ENCODE results near the gene CEBPE. TPM values are rescaled to one million over a fixed set of nuclear protein-coding genes. Genes with fewer than 3 reads are reported as not detected.

CEBPE gene
- total and polyA plus RNA-seq, 2 experiments from 2014 or later: not detected

DNA sequence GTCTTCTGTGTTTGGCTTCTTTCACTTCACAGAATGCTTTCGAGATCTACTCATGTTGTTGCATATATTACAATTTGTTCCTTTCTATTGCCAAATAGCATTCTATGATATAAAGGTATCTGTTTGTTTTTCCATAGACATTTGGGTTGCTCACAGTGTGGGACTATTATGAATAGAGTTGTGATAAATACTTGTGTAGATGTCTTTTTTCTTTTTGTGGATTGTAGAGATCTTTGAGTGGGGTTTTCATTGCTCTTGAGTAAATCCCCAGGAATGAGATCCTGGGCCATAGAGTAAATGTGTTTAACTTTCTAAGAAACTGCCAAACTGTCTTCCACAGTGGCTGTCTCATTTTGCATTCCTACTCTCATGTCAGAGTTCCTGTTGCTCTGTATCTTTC lies 24.9 kb upstream of the CEBPE start:
- no peaks in the 10 kb centered on the region for H3K79me2 ChIP-seq (ENCODE audit: insufficient read depth)
- no peaks in the 10 kb centered on the region for H3K36me3 ChIP-seq (ENCODE audit: low read depth)
- no peak overlapping the region for H3K27ac ChIP-seq
- no peak overlapping the region for H3K4me2 ChIP-seq (ENCODE audit: unreplicated experiment)
- peaks cover 16% of the 10 kb centered on the region for H3F3A ChIP-seq (ENCODE audit: insufficient read depth)
- no peak overlapping the region for H3K9ac ChIP-seq
- H3K4me3 ChIP-seq: no peak overlapping the region
- H3K9me2 ChIP-seq (ENCODE audit: insufficient read depth): no peaks in the 10 kb centered on the region
- 73 to 98% methylated on average over 1 of the region's 1 CpG for WGBS, 2 experiments (ENCODE audit: low coverage in 1 of 2, low lambda C conversion rate in 2 of 2, missing lambda C conversion rate in 2 of 2)
- H3K4me1 ChIP-seq (ENCODE audit: insufficient read depth): peaks cover 16% of the 10 kb centered on the region
- H2AFZ ChIP-seq: no peak overlapping the region
- no peaks in the 10 kb centered on the region for H3K9me3 ChIP-seq (ENCODE audit: low read depth)
- DNase-seq: peak; percentile 17
- H3K27me3 ChIP-seq (replicated peaks; ENCODE audit: insufficient read depth): no peaks in the 10 kb centered on the region
- in situ Hi-C loops (cut with MboI): no loop called here
- TF ChIP-seq EZH2 (IDR thresholded peaks at IDR 0.05; ENCODE audit: insufficient read depth, poor library complexity, severe bottlenecking): no peak
- H4K20me1 ChIP-seq (ENCODE audit: insufficient read depth): no peaks in the 10 kb centered on the region

DNA sequence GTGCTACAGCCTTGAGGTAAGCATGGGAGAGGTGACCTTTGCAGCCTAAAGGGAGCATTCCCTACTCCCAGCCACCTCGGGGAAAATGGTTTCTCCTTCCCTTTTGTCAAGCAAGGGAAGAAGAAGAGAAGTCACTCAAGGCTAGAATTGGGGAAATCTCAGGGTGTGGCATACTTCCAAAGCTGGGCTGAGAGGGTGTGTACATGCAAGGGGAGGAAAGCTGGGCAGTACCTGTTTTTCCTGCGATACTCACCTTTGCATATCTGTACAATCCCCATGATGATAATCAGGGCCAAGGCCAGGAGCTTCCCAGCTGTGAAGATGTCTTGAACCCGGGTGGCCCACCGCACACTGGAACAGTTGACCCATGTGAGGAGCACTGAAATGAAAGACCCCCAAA lies 23.8 kb upstream of the CEBPE start:
- in situ Hi-C loops (cut with MboI): no loop called here
- H3K27me3 ChIP-seq (replicated peaks; ENCODE audit: insufficient read depth): no peaks in the 10 kb centered on the region
- no peaks in the 10 kb centered on the region for H3K79me2 ChIP-seq (ENCODE audit: insufficient read depth)
- H4K20me1 ChIP-seq (ENCODE audit: insufficient read depth): no peaks in the 10 kb centered on the region
- no peak for DNase-seq
- H3K9me2 ChIP-seq (ENCODE audit: insufficient read depth): no peaks in the 10 kb centered on the region
- no peak overlapping the region for H3K4me2 ChIP-seq (ENCODE audit: unreplicated experiment)
- no peak overlapping the region for H2AFZ ChIP-seq
- TF ChIP-seq EZH2 (IDR thresholded peaks at IDR 0.05; ENCODE audit: insufficient read depth, poor library complexity, severe bottlenecking) (no peak), EZH2phosphoT487 (IDR thresholded peaks at IDR 0.05; ENCODE audit: insufficient read depth, low read depth) (no peak)
- H3F3A ChIP-seq (ENCODE audit: insufficient read depth): peaks cover 7% of the 10 kb centered on the region
- WGBS, 2 experiments (ENCODE audit: low coverage in 1 of 2, low lambda C conversion rate in 2 of 2, missing lambda C conversion rate in 2 of 2): 81 to 85% methylated on average over 4 of the region's 4 CpGs
- H3K9me3 ChIP-seq (ENCODE audit: low read depth): no peaks in the 10 kb centered on the region
- no peaks in the 10 kb centered on the region for H3K36me3 ChIP-seq (ENCODE audit: low read depth)
- H3K4me1 ChIP-seq (ENCODE audit: insufficient read depth): peaks cover 23% of the 10 kb centered on the region
- H3K27ac ChIP-seq: no peak overlapping the region
- H3K4me3 ChIP-seq: no peak overlapping the region
- no peak overlapping the region for H3K9ac ChIP-seq

DNA sequence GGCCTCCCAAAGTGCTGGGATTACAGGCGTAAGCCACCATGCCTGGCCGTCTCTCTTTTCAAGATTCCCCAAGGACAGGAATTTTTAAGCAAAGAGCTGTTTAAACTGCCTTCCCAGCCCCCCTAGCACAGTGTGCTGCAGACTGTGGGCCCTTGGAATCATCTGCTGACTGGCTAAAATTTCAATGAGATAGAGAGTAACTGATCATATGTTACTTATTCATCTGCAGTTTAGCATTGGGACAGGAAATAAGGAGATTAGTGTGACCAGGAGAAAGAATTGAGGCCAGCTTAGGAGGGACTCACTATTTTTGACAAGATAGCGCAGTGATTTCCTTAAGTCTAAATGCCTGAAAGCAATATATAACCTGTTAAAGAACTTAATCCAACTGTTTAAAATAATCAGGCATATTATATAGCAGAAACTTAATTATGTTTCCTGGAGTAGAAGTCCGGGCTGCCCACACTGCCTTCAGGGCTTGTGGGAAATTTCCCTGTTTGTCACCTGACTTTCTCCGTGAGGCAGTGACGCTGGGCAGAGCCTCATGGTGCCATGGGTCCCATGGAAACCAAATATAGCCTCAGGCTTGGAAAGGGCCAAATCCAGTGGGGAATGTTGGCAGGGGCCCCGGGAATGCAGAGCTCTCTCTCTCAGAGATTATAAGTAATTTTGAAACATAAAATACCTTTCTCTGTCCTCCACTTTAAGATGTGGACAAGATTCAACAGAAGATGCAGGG lies 22.8 kb upstream of the CEBPE start:
- peaks cover 7% of the 10 kb centered on the region; the same call in 1 of the 2 replicates for H3F3A ChIP-seq (ENCODE audit: insufficient read depth)
- H3K27me3 ChIP-seq (replicated peaks; ENCODE audit: insufficient read depth): no peaks in the 10 kb centered on the region
- no peaks in the 10 kb centered on the region for H3K36me3 ChIP-seq (ENCODE audit: low read depth)
- 54 to 55% methylated on average over 7 of the region's 7 CpGs for WGBS, 2 experiments (ENCODE audit: low coverage in 1 of 2, low lambda C conversion rate in 2 of 2, missing lambda C conversion rate in 2 of 2)
- DNase-seq: peak; percentile 90
- 0 out of 2 replicates have a peak overlapping the region, but pooled peaks have one; percentile 13 for H2AFZ ChIP-seq
- H3K4me3 ChIP-seq: no peak overlapping the region
- H3K4me1 ChIP-seq (ENCODE audit: insufficient read depth): peaks cover 26% of the 10 kb centered on the region
- H3K9me2 ChIP-seq (ENCODE audit: insufficient read depth): no peaks in the 10 kb centered on the region
- no peaks in the 10 kb centered on the region for H4K20me1 ChIP-seq (ENCODE audit: insufficient read depth)
- no peaks in the 10 kb centered on the region for H3K9me3 ChIP-seq (ENCODE audit: low read depth)
- TF ChIP-seq EZH2 (IDR thresholded peaks at IDR 0.05; ENCODE audit: insufficient read depth, poor library complexity, severe bottlenecking) (no peak), EZH2phosphoT487 (IDR thresholded peaks at IDR 0.05; ENCODE audit: insufficient read depth, low read depth) (no peak)
- no peaks in the 10 kb centered on the region for H3K79me2 ChIP-seq (ENCODE audit: insufficient read depth)
- in situ Hi-C loops (cut with MboI): no loop called here
- no peak overlapping the region for H3K27ac ChIP-seq
- no peak overlapping the region for H3K4me2 ChIP-seq (ENCODE audit: unreplicated experiment)
- peak overlapping the region; percentile 42 for H3K9ac ChIP-seq

DNA sequence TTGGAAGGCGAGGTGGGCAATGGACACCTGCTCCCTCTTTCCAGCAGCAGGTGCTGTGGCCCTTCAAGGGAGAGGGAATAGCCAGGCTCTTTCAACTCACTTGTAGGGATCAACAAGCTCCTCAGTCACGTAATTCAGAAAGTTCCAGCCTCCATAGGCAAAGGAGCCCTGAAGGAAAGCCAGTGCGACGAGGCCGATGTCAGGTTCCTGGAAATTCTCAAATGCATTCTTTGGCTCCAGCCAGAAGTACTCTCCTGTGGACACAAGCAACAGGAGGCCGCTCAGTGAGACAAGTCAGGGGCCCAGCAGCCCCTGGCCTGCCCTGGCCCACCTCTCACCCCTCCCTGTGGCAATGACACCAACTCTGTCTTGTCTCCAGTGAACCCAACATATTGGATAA lies 21.3 kb upstream of the CEBPE start:
- WGBS, 2 experiments (ENCODE audit: low coverage in 1 of 2, low lambda C conversion rate in 2 of 2, missing lambda C conversion rate in 2 of 2): 94 to 97% methylated on average over 6 of the region's 6 CpGs
- Histone ChIP-seq H3K4me3 (no peak overlapping the region), H3K79me2 (ENCODE audit: insufficient read depth) (no peaks in the 10 kb centered on the region), H3K9me2 (ENCODE audit: insufficient read depth) (no peaks in the 10 kb centered on the region), H3K9me3 (ENCODE audit: low read depth) (no peaks in the 10 kb centered on the region), H3K36me3 (ENCODE audit: low read depth) (no peaks in the 10 kb centered on the region), H3K27me3 (replicated peaks; ENCODE audit: insufficient read depth) (no peaks in the 10 kb centered on the region), H3K4me1 (ENCODE audit: insufficient read depth) (peaks cover 19% of the 10 kb centered on the region), H3F3A (ENCODE audit: insufficient read depth) (peaks cover 7% of the 10 kb centered on the region; the same call in 1 of the 2 replicates), H3K9ac (no peak overlapping the region), H3K4me2 (ENCODE audit: unreplicated experiment) (no peak overlapping the region), H4K20me1 (ENCODE audit: insufficient read depth) (no peaks in the 10 kb centered on the region), H2AFZ (no peak overlapping the region), H3K27ac (no peak overlapping the region)
- in situ Hi-C loops (cut with MboI): no loop called here
- no peak for DNase-seq
- TF ChIP-seq EZH2phosphoT487 (IDR thresholded peaks at IDR 0.05; ENCODE audit: insufficient read depth, low read depth) (no peak), EZH2 (IDR thresholded peaks at IDR 0.05; ENCODE audit: insufficient read depth, poor library complexity, severe bottlenecking) (no peak)

Data from GM23248 (cell line).